SK-N-SH (cell line): ENCODE data around the gene TNFAIP3. TPM values are rescaled to one million over a fixed set of nuclear protein-coding genes. Genes with fewer than 3 reads are reported as not detected.

Experiments used
- CTCF ChIA-PET: fragments of 300-600, 350-600 bp; formaldehyde crosslinking; extraction: SDS; loops from one replicate; lab custom pipeline; 2021; lab: Yijun Ruan, JAX
- POLR2A ChIA-PET: fragments of 350-600 bp; sonication (Branson Sonifier 250); formaldehyde crosslinking; extraction: SDS; loops from one replicate; lab custom pipeline; 2020; ENCODE audit warnings: antibody characterized with exemption, inconsistent platforms; lab: Yijun Ruan, JAX
- DNase-seq: peaks from one replicate; pipeline ENCODE4 v3.0.0; 2012
- H2AFZ ChIP-seq: fragments of 200-600 bp; sonication (generic); 2 replicates; pipeline ENCODE4 v1.8.1; 2016; ENCODE audit warnings: antibody characterized with exemption, mild to moderate bottlenecking, low read depth
- H3F3A ChIP-seq: fragments of 200-600 bp; sonication (generic); replicated peaks from 2 replicates; pipeline ENCODE3; 2016; ENCODE audit warnings: antibody characterized with exemption, mild to moderate bottlenecking; ENCODE audit not compliant: insufficient read depth
- H3K27ac ChIP-seq, 2 experiments: fragments of 200-500 bp in 1 of 2; fragments of 200-600 bp in 1 of 2; sonication (Bioruptor generic) in 1 of 2; sonication (generic), shearing (Covaris generic) in 1 of 2; 2 replicates each; pipeline versions ENCODE4 v1.5.1 to v1.6.1; 2014 to 2016; ENCODE audit warnings: low read depth in 2 of 2, inconsistent platforms in 1 of 2, low read length in 1 of 2, mild to moderate bottlenecking in 1 of 2, mixed read lengths in 1 of 2
- H3K27me3 ChIP-seq: fragments of 200-600 bp; sonication (generic), shearing (Covaris generic); 2 replicates; pipeline ENCODE4 v1.6.1; 2016; ENCODE audit warnings: mixed run types; ENCODE audit not compliant: insufficient read depth
- H3K36me3 ChIP-seq, 2 experiments: fragments of 200-500 bp in 1 of 2; fragments of 200-600 bp in 1 of 2; sonication (Bioruptor generic) in 1 of 2; sonication (generic) in 1 of 2; replicated peaks in 1 of 2; 2 replicates each; pipeline versions ENCODE3 to v1.5.1; 2014 to 2016; ENCODE audit warnings: low read length in 1 of 2, mild to moderate bottlenecking in 1 of 2; ENCODE audit not compliant: insufficient read depth in 2 of 2, control insufficient read depth in 1 of 2
- H3K4me1 ChIP-seq, 2 experiments: fragments of 200-500 bp in 1 of 2; fragments of 200-600 bp in 1 of 2; sonication (Bioruptor generic) in 1 of 2; sonication (generic), shearing (Covaris generic) in 1 of 2; 2 replicates each; pipeline versions ENCODE4 v1.5.1 to v1.6.1; 2014 to 2016; ENCODE audit warnings: low read depth in 1 of 2, low read length in 1 of 2, mixed run types in 1 of 2; ENCODE audit not compliant: insufficient read depth in 2 of 2, control insufficient read depth in 1 of 2
- H3K4me2 ChIP-seq: fragments of 200-600 bp; sonication (generic), shearing (Covaris generic); 2 replicates; pipeline ENCODE4 v1.6.1; 2017; ENCODE audit warnings: mixed run types
- H3K4me3 ChIP-seq, 2 experiments: fragments of 200-500 bp in 1 of 2; fragments of 200-600 bp in 1 of 2; sonication (Bioruptor generic) in 1 of 2; sonication (generic), shearing (Covaris generic) in 1 of 2; 2 replicates each; pipeline versions ENCODE4 v1.5.1 to v1.8.1; 2014 to 2016; ENCODE audit warnings: low read depth in 2 of 2, inconsistent platforms in 1 of 2, low read length in 1 of 2, mild to moderate bottlenecking in 1 of 2, mixed read lengths in 1 of 2, moderate library complexity in 1 of 2
- H3K79me2 ChIP-seq: fragments of 200-600 bp; sonication (generic); 2 replicates; pipeline ENCODE4 v1.8.1; 2017; ENCODE audit warnings: mild to moderate bottlenecking; ENCODE audit not compliant: insufficient read depth
- H3K9ac ChIP-seq: fragments of 200-600 bp; sonication (generic); 2 replicates; pipeline ENCODE4 v1.6.1; 2017; ENCODE audit warnings: mixed run types
- H3K9me2 ChIP-seq: fragments of 200-600 bp; sonication (generic); 2 replicates; pipeline ENCODE4 v1.6.1; 2017; ENCODE audit warnings: mixed run types
- H3K9me3 ChIP-seq: fragments of 200-600 bp; sonication (generic); 2 replicates; pipeline ENCODE4 v1.6.1; 2017; ENCODE audit warnings: mixed run types, mild to moderate bottlenecking, moderate library complexity
- H4K20me1 ChIP-seq: fragments of 200-600 bp; sonication (generic); 2 replicates; pipeline ENCODE4 v1.6.1; 2017; ENCODE audit warnings: mild to moderate bottlenecking, mixed run types; ENCODE audit not compliant: insufficient read depth
- CHD2 ChIP-seq: fragments of 150-350 bp; IDR thresholded peaks from 2 replicates; pipeline ENCODE4 v1.6.1; 2018; ENCODE audit warnings: low read length; ENCODE audit not compliant: partially characterized antibody
- EZH2phosphoT487 ChIP-seq: fragments of 200-600 bp; sonication (generic); IDR thresholded peaks from 2 replicates; pipeline ENCODE4 v1.6.1; 2017; ENCODE audit warnings: low read depth, mixed run types, mild to moderate bottlenecking, antibody characterized with exemption, moderate library complexity, borderline replicate concordance
- FOSL2 ChIP-seq: IDR thresholded peaks from 2 replicates; pipeline ENCODE4 v1.4.0; 2012; ENCODE audit warnings: low read depth, mild to moderate bottlenecking, moderate library complexity, borderline replicate concordance
- FOXJ3 ChIP-seq: sonication (generic); formaldehyde crosslinking; IDR thresholded peaks from 2 replicates; pipeline ENCODE4 v1.5.1; 2020; ENCODE audit warnings: mild to moderate bottlenecking, missing genetic modification reagents
- FOXM1 ChIP-seq: IDR thresholded peaks from 2 replicates; pipeline ENCODE4 v1.4.0; 2012; ENCODE audit warnings: low read depth, mild to moderate bottlenecking
- GABPA ChIP-seq: IDR thresholded peaks from 2 replicates; pipeline ENCODE4 v1.4.0; 2012; ENCODE audit warnings: low read depth, mild to moderate bottlenecking
- GATA2 ChIP-seq: sonication (generic); formaldehyde crosslinking; IDR thresholded peaks from 2 replicates; pipeline ENCODE4 v1.5.0; 2020; ENCODE audit warnings: mild to moderate bottlenecking, missing genetic modification reagents
- JUND ChIP-seq: IDR thresholded peaks from 2 replicates; pipeline ENCODE4 v1.4.0; 2012
- MXI1 ChIP-seq: IDR thresholded peaks from 2 replicates; pipeline ENCODE4 v1.6.1; 2012; ENCODE audit warnings: mild to moderate bottlenecking, low read depth, low read length, improper control_type of control experiment
- RCOR1 ChIP-seq: fragments of 150-350 bp; IDR thresholded peaks from 2 replicates; pipeline ENCODE4 v1.6.1; 2017; ENCODE audit warnings: antibody characterized with exemption, low read length
- SIN3A ChIP-seq: IDR thresholded peaks from 2 replicates; pipeline ENCODE4 v1.6.1; 2012; ENCODE audit warnings: low read depth, mild to moderate bottlenecking, low read length, moderate library complexity, borderline replicate concordance
- SMC3 ChIP-seq: IDR thresholded peaks from 2 replicates; pipeline ENCODE4 v1.6.1; 2012; ENCODE audit warnings: low read depth, low read length, improper control_type of control experiment
- TCF12 ChIP-seq: IDR thresholded peaks from 2 replicates; pipeline ENCODE4 v1.4.0; 2012
- WGBS: methylation state at CpG from one replicate; pipeline ENCODE4 v1.1.6; 2017; ENCODE audit warnings: low lambda C conversion rate; 5-methylcytosine and 5-hydroxymethylcytosine counted together
- polyA plus RNA-seq, 3 experiments: library from polyadenylated mRNA; depleted of rRNA; stranded (reverse); fragments of >200 nt; gene quantifications; 2 replicates each; pipeline ENCODE4 v1.2.3, GENCODE V29; 2012
- TF ChIP-seq, protein P1 (sequence below): IDR thresholded peaks from 2 replicates; pipeline ENCODE4 v1.6.1; 2012; ENCODE audit warnings: mild to moderate bottlenecking, low read depth, low read length, moderate library complexity
- TF ChIP-seq, protein P2 (sequence below): fragments of 200-600 bp; sonication (generic); IDR thresholded peaks from 2 replicates; pipeline ENCODE4 v1.6.1; 2017; ENCODE audit warnings: antibody characterized with exemption, mild to moderate bottlenecking, moderate library complexity
- TF ChIP-seq, protein P3 (sequence below): IDR thresholded peaks from 2 replicates; pipeline ENCODE4; 2012
- TF ChIP-seq, protein P4 (sequence below): fragments of 150-350 bp; IDR thresholded peaks from 2 replicates; pipeline ENCODE4 v1.6.1; 2016; ENCODE audit warnings: mild to moderate bottlenecking, low read depth, low read length

Gene TNFAIP3
- polyA plus RNA-seq, 1 of the 3 experiments (the other 2 are of a cell fraction): 1.0 TPM

DNA sequence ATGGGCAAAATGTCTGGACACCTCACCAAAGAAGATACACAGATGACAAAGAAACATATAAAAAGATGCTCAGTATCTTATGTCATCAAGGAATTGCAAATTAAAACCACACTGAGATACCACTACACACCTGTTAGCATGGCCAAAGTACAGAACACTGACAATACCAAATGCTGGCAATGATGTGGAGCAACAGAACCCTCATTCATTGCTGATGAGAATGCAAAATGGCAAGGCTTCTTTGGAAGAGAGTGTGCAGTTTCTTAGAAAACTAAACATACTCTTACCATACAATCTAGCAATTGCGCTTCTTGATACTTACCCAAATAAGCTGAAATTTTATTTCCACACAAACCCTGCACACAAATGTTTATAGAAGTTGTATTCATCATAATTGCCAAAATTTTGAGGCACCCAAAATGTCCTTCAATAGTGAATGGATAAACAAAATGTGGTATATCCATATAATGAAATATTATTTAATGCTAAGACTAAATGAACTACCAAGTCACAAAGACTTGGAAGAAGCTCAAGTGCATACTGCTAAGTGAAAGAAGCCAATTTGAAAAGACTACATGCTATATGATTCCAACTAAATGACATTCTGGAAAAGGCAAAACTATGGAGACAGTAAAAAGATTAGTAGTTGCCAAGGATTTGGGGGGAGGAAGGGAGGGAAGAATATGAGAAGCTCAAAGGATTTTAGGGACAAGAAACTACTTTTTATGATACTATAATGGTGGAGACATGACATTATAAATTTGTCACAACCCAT is 50.7 kb downstream of the TNFAIP3 start (continued):
- TF ChIP-seq, protein P1, sequence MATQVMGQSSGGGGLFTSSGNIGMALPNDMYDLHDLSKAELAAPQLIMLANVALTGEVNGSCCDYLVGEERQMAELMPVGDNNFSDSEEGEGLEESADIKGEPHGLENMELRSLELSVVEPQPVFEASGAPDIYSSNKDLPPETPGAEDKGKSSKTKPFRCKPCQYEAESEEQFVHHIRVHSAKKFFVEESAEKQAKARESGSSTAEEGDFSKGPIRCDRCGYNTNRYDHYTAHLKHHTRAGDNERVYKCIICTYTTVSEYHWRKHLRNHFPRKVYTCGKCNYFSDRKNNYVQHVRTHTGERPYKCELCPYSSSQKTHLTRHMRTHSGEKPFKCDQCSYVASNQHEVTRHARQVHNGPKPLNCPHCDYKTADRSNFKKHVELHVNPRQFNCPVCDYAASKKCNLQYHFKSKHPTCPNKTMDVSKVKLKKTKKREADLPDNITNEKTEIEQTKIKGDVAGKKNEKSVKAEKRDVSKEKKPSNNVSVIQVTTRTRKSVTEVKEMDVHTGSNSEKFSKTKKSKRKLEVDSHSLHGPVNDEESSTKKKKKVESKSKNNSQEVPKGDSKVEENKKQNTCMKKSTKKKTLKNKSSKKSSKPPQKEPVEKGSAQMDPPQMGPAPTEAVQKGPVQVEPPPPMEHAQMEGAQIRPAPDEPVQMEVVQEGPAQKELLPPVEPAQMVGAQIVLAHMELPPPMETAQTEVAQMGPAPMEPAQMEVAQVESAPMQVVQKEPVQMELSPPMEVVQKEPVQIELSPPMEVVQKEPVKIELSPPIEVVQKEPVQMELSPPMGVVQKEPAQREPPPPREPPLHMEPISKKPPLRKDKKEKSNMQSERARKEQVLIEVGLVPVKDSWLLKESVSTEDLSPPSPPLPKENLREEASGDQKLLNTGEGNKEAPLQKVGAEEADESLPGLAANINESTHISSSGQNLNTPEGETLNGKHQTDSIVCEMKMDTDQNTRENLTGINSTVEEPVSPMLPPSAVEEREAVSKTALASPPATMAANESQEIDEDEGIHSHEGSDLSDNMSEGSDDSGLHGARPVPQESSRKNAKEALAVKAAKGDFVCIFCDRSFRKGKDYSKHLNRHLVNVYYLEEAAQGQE: no peak
- TF ChIP-seq, protein P2, sequence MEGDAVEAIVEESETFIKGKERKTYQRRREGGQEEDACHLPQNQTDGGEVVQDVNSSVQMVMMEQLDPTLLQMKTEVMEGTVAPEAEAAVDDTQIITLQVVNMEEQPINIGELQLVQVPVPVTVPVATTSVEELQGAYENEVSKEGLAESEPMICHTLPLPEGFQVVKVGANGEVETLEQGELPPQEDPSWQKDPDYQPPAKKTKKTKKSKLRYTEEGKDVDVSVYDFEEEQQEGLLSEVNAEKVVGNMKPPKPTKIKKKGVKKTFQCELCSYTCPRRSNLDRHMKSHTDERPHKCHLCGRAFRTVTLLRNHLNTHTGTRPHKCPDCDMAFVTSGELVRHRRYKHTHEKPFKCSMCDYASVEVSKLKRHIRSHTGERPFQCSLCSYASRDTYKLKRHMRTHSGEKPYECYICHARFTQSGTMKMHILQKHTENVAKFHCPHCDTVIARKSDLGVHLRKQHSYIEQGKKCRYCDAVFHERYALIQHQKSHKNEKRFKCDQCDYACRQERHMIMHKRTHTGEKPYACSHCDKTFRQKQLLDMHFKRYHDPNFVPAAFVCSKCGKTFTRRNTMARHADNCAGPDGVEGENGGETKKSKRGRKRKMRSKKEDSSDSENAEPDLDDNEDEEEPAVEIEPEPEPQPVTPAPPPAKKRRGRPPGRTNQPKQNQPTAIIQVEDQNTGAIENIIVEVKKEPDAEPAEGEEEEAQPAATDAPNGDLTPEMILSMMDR: no peak
- TF ChIP-seq JUND (no peak), EZH2phosphoT487 (no peak), SMC3 (no peak), RCOR1 (no peak), MXI1 (no peak), FOXJ3 (CRISPR knock-in tag) (no peak)
- TF ChIP-seq, all 33 proteins: peak for 0

DNA sequence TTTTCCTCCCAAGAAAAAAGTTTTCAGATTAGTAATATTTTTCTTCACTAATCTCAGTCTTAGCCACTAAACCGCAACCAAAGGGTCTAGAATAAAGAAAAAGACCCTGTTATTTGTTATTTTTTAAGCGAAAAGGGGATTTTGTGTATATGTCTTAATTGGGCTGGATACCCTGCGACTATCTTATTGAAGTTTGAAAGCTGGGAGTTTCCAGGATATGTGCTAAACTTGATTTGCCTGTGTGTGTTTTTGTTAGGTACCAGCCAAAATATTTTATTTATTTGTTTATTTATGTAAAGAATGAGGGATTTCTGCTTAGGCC is 52.4 kb downstream of the TNFAIP3 start:
- TF ChIP-seq TCF12: no peak
- no peak for TF ChIP-seq SIN3A
- no peak for TF ChIP-seq CHD2
- no peak for TF ChIP-seq FOXM1
- no peak for TF ChIP-seq GATA2 (CRISPR knock-in tag)
- TF ChIP-seq, protein P3, sequence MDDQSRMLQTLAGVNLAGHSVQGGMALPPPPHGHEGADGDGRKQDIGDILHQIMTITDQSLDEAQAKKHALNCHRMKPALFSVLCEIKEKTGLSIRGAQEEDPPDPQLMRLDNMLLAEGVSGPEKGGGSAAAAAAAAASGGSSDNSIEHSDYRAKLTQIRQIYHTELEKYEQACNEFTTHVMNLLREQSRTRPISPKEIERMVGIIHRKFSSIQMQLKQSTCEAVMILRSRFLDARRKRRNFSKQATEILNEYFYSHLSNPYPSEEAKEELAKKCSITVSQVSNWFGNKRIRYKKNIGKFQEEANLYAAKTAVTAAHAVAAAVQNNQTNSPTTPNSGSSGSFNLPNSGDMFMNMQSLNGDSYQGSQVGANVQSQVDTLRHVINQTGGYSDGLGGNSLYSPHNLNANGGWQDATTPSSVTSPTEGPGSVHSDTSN: no peak
- TF ChIP-seq GABPA: no peak
- TF ChIP-seq, protein P4, sequence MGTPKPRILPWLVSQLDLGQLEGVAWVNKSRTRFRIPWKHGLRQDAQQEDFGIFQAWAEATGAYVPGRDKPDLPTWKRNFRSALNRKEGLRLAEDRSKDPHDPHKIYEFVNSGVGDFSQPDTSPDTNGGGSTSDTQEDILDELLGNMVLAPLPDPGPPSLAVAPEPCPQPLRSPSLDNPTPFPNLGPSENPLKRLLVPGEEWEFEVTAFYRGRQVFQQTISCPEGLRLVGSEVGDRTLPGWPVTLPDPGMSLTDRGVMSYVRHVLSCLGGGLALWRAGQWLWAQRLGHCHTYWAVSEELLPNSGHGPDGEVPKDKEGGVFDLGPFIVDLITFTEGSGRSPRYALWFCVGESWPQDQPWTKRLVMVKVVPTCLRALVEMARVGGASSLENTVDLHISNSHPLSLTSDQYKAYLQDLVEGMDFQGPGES: no peak
- TF ChIP-seq FOSL2: no peak
- Histone ChIP-seq H3K27me3 (0 out of 2 replicates have a peak, but pooled peaks cover 3% of the 10 kb centered on the region), H3K9me3 (no peaks in the 10 kb centered on the region), H3K4me1 (no peaks in the 10 kb centered on the region), H3K79me2 (no peaks in the 10 kb centered on the region), H3K36me3 (no peaks in the 10 kb centered on the region), H3F3A (no peaks in the 10 kb centered on the region), H4K20me1 (no peaks in the 10 kb centered on the region), H3K9me2 (no peaks in the 10 kb centered on the region), H3K4me3 (no peak overlapping the region), H3K9ac (no peak overlapping the region), H2AFZ (no peak overlapping the region), H3K27ac (no peak overlapping the region), H3K4me2 (no peak overlapping the region)
- 8% methylated on average over 3 of the region's 3 CpGs for WGBS
- ChIA-PET POLR2A (no interaction called here), CTCF (no interaction called here)
- no peak for DNase-seq
